Stomach smooth muscle (tissue), 2 donors: ENCODE data around the gene NCOR1.
"Not testable (repeated sequence)": the region's sequence is repeated elsewhere in the genome, so short reads cannot be mapped to it uniquely, and the experiment has no call there.

Experiments used
- H3K27ac ChIP-seq: one replicate; pipeline ENCODE4 v1.7.0; 2013; ENCODE audit warnings: mild to moderate bottlenecking, low read length, inconsistent platforms
- H3K27me3 ChIP-seq, 2 donors: one replicate each; pipeline ENCODE4 v1.7.0; 2013; ENCODE audit warnings: low read length in 2 of 2; ENCODE audit not compliant: insufficient read depth in 2 of 2, control insufficient read depth in 1 of 2
- H3K36me3 ChIP-seq, 2 donors: one replicate each; pipeline ENCODE4 v1.7.0; 2013; ENCODE audit warnings: low read length in 2 of 2; ENCODE audit not compliant: control insufficient read depth in 2 of 2, insufficient read depth in 2 of 2
- H3K4me1 ChIP-seq: one replicate; pipeline ENCODE4 v1.7.0; 2013; ENCODE audit warnings: low read length; ENCODE audit not compliant: control insufficient read depth, insufficient read depth
- H3K4me3 ChIP-seq, 2 donors: one replicate each; pipeline ENCODE4 v1.7.0; 2013; ENCODE audit warnings: low read length in 2 of 2
- H3K9ac ChIP-seq, 2 donors: one replicate each; pipeline ENCODE4 v1.7.0; 2013; ENCODE audit warnings: low read length in 2 of 2, mild to moderate bottlenecking in 1 of 2
- H3K9me3 ChIP-seq, 2 donors: one replicate each; pipeline ENCODE4 v1.7.0; 2013; ENCODE audit warnings: low read length in 2 of 2; ENCODE audit not compliant: control insufficient read depth in 2 of 2
- donor health status: healthy.
- donor health status: Pancreatic carcinoma.

The NCOR1 gene

DNA sequence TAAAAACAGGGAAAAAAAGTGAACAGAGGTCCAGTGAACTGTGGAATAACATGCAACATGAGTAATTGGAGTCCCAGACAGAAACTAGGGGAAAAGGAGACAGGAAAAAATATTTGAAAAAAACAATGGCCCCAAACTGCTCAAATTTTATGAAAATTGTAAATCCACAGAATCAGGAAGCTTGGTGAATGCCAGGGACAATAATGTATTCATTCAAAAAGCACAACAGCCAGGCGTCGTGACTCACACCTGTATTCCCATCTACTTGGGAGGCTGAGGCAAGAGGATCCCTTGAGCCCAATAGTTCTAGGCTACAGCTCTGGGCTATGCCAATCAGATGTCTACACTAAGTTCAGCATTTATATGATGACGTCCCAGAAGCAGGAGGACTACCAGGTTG, 23.7 kb downstream of the NCOR1 start:
- H3K36me3 ChIP-seq = peaks cover 0 to 11% of the 10 kb centered on the region in 2 donors
- H3K4me3 ChIP-seq = no peak overlapping the region
- H3K9ac ChIP-seq = no peak overlapping the region
- no peak overlapping the region for H3K27ac ChIP-seq
- H3K27me3 ChIP-seq = no peaks in the 10 kb centered on the region
- no peaks in the 10 kb centered on the region for H3K9me3 ChIP-seq
- no peaks in the 10 kb centered on the region for H3K4me1 ChIP-seq

DNA sequence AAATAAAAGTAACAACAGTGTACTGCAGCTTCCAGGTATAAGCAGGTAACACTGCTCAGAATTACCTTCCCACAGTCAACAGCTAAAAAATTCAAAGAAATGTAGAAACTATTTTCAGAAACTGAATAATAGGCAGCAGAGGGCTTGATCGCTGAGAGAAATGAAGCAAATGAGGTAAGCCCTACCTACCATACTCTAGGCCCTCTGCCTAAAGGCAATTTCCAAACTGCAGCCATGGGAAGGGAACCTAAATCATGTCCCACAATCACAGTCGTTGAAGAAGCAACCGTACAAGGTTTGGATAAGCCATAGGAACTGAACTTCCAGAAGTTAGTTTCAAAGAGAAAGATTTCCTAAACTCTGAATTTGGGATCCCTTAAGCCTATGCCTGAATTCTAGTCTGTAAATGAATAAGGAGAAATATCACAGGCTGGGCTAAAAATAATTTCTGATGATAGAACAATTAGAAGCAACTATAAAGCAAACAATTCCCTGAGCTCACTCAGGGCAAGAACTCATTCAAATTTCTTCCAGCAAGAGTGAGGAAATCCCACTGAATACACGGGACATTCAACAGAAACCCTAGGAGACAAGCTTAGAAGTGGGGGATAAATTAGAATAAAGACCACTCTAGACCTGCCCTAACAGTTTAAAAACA, 24.5 kb downstream of the NCOR1 start:
- peaks cover 5 to 16% of the 10 kb centered on the region in 2 donors for H3K36me3 ChIP-seq
- no peaks in the 10 kb centered on the region for H3K9me3 ChIP-seq
- H3K27ac ChIP-seq = no peak overlapping the region
- no peak overlapping the region for H3K4me3 ChIP-seq
- no peak overlapping the region for H3K9ac ChIP-seq
- H3K27me3 ChIP-seq = no peaks in the 10 kb centered on the region
- H3K4me1 ChIP-seq = no peaks in the 10 kb centered on the region

- H3K36me3 ChIP-seq = peaks cover 8 to 16% of the 10 kb centered on the region in 2 donors
- H3K9ac ChIP-seq = no peak overlapping the region
These were observed 25.5 kb downstream of the NCOR1 start for GRCh38 chr17:16189791-16190348.

DNA sequence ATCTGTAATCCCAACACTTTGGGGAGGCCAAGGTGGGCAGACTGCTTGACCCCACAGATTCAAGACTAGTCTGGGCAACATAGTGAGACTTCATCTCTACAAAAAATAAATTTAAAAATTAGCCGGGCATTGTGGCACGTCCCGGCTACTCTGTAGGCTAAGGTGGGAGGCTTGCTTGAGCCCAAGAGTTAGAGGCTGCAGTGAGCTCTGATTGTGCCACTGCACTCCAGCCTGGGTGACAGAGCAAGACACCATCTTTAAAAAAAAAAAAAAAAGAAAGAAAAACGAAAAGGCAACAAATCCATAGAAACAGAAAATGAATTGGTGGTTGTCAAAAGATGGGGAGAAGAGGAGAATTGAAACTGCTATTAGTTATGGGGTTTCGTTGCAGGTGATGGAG, 27.7 kb downstream of the NCOR1 start:
- H3K4me3 ChIP-seq = no peak overlapping the region
- H3K9ac ChIP-seq = no peak overlapping the region
- no peaks in the 10 kb centered on the region for H3K4me1 ChIP-seq
- H3K27ac ChIP-seq = no peak overlapping the region
- no peaks in the 10 kb centered on the region for H3K9me3 ChIP-seq
- no peaks in the 10 kb centered on the region for H3K27me3 ChIP-seq
- peaks cover 8 to 10% of the 10 kb centered on the region in 2 donors for H3K36me3 ChIP-seq

More at GRCh38 chr17:16189791-16190348, 25.5 kb downstream of the NCOR1 start:
- Histone ChIP-seq H3K9me3 (no peaks in the 10 kb centered on the region), H3K4me3 (no peak overlapping the region), H3K27ac (no peak overlapping the region), H3K27me3 (no peaks in the 10 kb centered on the region), H3K4me1 (no peaks in the 10 kb centered on the region)

DNA sequence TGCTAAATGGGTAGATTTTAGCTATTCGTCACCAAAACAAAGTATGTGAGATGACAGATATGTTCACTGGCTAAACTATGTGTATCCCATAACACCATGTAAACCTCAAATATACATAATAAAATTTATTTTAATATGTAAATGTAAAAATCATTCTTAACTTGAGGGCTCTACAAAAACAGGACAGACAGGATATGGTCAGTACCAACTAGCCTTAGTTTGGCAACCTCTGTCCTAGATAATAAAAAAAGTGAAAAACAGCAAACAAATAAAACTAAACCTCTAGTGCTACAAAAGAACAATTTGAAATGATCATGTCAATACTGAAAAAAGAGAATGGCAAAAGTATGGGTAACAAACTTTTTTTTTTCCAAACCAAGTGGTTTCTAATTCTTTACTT, 33.8 kb downstream of the NCOR1 start:
- H3K4me3 ChIP-seq = no peak overlapping the region

DNA sequence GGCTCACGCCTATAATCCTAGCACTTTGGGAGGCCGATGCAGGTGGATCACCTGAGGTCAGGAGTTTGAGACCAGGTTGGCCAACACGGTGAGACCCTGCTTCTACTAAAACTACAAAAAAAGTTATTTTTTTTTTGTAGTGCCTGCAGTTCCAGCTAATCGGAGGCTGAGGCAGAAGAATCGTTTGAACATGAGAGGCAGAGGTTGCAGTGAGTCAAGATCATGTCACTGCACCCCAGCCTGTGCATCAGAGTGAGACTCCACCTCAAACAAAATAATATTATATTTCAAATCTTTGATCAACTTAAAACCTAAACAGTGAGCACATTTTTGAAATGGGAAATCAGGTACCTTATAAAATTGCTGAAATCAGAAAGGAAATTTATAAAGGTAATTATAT, 36.5 kb downstream of the NCOR1 start:
- Histone ChIP-seq H3K9me3 (no peaks in the 10 kb centered on the region), H3K27ac (no peak overlapping the region), H3K4me1 (no peaks in the 10 kb centered on the region), H3K36me3 (no peaks in the 10 kb centered on the region), H3K4me3 (no peak overlapping the region), H3K27me3 (no peaks in the 10 kb centered on the region), H3K9ac (no peak overlapping the region)

More for the DNA sequence above, 33.8 kb downstream of the NCOR1 start:
- Histone ChIP-seq H3K27ac (no peak overlapping the region), H3K9ac (no peak overlapping the region), H3K27me3 (no peaks in the 10 kb centered on the region), H3K4me1 (no peaks in the 10 kb centered on the region), H3K36me3 (peaks cover 5 to 8% of the 10 kb centered on the region in 2 donors), H3K9me3 (no peaks in the 10 kb centered on the region)

GRCh38 chr17:16171613-16172012, 43.7 kb downstream of the NCOR1 start:
- H3K27me3 ChIP-seq = no peaks in the 10 kb centered on the region
- no peaks in the 10 kb centered on the region for H3K4me1 ChIP-seq
- H3K36me3 ChIP-seq = peaks cover 0 to 9% of the 10 kb centered on the region in 2 donors
- no peaks in the 10 kb centered on the region for H3K9me3 ChIP-seq
- no peak overlapping the region for H3K27ac ChIP-seq
- H3K9ac ChIP-seq = no peak overlapping the region
- no peak overlapping the region for H3K4me3 ChIP-seq

DNA sequence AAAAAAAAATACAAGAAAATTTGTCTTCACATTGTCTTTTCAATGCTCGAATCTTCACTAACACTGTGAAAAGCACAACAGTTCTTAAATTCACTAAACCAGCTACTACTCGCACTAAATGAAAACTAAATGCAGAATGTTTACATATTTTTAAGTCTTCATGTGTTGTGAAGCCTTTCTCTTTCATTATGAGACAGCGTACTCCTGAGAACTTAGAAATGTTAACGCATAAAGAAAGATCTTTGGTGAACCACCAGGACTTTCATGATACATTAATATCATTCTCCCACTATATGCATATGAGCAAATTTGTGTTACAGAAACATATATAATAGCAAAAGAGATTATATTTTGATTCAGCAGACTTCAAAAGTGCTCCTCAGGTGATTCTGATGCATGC, 48.6 kb downstream of the NCOR1 start:
- H3K27ac ChIP-seq, H3K4me1 ChIP-seq, H3K9me3 ChIP-seq, H3K4me3 ChIP-seq, H3K9ac ChIP-seq, H3K27me3 ChIP-seq, H3K36me3 ChIP-seq: not testable (repeated sequence)

DNA sequence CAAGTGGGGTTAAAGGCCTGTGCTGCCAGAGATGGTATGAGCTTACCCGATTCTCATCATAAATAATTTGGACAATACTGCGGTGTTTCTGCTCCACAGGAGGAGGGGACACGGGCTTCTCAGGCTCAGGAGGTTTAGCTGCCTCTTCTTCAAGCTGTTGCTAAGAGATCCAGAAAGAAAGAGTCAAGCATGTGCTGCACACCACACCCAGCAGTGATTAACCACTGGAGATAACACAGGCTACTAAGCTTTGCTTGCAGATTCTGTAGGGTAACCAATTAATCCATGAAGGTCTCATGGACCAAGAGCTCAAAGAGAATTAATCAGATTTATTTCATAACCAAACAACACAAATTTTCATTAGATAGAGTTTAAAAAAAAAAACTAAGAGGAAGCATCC, 56.6 kb downstream of the NCOR1 start:
- Histone ChIP-seq H3K27me3 (no peaks in the 10 kb centered on the region), H3K9me3 (no peaks in the 10 kb centered on the region), H3K4me1 (no peaks in the 10 kb centered on the region), H3K27ac (no peak overlapping the region), H3K36me3 (peaks cover 7 to 9% of the 10 kb centered on the region in 2 donors), H3K9ac (no peak overlapping the region), H3K4me3 (no peak overlapping the region)

DNA sequence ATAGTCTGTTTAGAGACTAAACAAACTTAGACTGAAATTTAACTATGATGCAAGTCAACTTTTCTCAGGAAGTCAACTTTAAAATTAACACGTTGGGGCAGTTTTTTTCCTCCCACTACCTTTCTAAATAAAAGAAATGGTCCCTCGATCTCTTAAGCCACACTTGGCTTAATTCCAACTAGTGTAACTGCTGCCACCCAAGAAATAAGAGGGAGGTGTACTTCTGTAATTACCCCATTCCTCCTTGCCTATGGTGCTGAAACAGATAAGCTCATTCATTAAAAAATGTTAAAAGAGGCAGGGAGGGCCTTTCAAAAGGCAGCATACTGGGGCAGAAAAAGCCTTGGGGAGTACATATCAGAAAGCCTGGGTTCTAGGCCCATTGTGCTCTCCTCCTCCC, 59.8 kb downstream of the NCOR1 start:
- H3K9ac ChIP-seq = no peak overlapping the region
- no peaks in the 10 kb centered on the region for H3K27me3 ChIP-seq
- no peaks in the 10 kb centered on the region for H3K4me1 ChIP-seq
- no peak overlapping the region for H3K27ac ChIP-seq
- H3K4me3 ChIP-seq = no peak overlapping the region
- no peaks in the 10 kb centered on the region for H3K9me3 ChIP-seq
- H3K36me3 ChIP-seq = peaks cover 9 to 12% of the 10 kb centered on the region in 2 donors

GRCh38 chr17:16152326-16152725, 63.0 kb downstream of the NCOR1 start:
- peaks cover 8 to 17% of the 10 kb centered on the region in 2 donors for H3K36me3 ChIP-seq
- H3K27ac ChIP-seq, H3K9ac ChIP-seq, H3K4me3 ChIP-seq, H3K9me3 ChIP-seq, H3K27me3 ChIP-seq, H3K4me1 ChIP-seq: not testable (repeated sequence)
